ENCODE results near the gene MANF.

MANF gene

GRCh38 chr3:51390246-51391074 is 5.4 kb downstream of the MANF start:
- no peak for DNase-seq

GRCh38 chr3:51391075-51391565 is 6.0 kb downstream of the MANF start, which contains the start of gene RBM15B:
TSS of gene RBM15B (plus strand) at chr3:51391285. CDS start at chr3:51391400, 115 bp downstream.
- DNase-seq, result peak; percentile 96

GRCh38 chr3:51391566-51392354 is 6.7 kb downstream of the MANF start:
- DNase-seq, result no peak

GRCh38 chr3:51392355-51393133 is 7.5 kb downstream of the MANF start:
- DNase-seq, result no peak

- no peak for DNase-seq
Observed at GRCh38 chr3:51393134-51393495, 8.0 kb downstream of the MANF start.

GRCh38 chr3:51393564-51393963 is 8.5 kb downstream of the MANF start:
- DNase-seq, result no peak

GRCh38 chr3:51394541-51394940 is 9.4 kb downstream of the MANF start:
- DNase-seq, result no peak

GRCh38 chr3:51395493-51396213 is 10.6 kb downstream of the MANF start:
- DNase-seq, result no peak

GRCh38 chr3:51396401-51396800 is 11.3 kb downstream of the MANF start:
- DNase-seq, result no peak

- no peak for DNase-seq
Observed at GRCh38 chr3:51397392-51397791, 12.3 kb downstream of the MANF start.

- no peak for DNase-seq
Observed at GRCh38 chr3:51398595-51399310, 13.7 kb downstream of the MANF start.

GRCh38 chr3:51400166-51400565 is 15.1 kb downstream of the MANF start:
- no peak for DNase-seq

GRCh38 chr3:51401735-51402134 is 16.6 kb downstream of the MANF start:
- no peak for DNase-seq

GRCh38 chr3:51403675-51404074 is 18.6 kb downstream of the MANF start:
- no peak for DNase-seq

- no peak for DNase-seq
Observed at GRCh38 chr3:51408021-51408420, 22.9 kb downstream of the MANF start.

GRCh38 chr3:51408813-51409212 is 23.7 kb downstream of the MANF start:
- DNase-seq, result no peak

- no peak for DNase-seq
Observed at GRCh38 chr3:51422211-51422610, 37.1 kb downstream of the MANF start.

GRCh38 chr3:51426921-51427320 is 41.8 kb downstream of the MANF start:
- no peak for DNase-seq

- DNase-seq, result no peak
Observed at GRCh38 chr3:51429138-51429537, 44.0 kb downstream of the MANF start.

GRCh38 chr3:51434110-51434509 is 49.0 kb downstream of the MANF start:
- DNase-seq, result no peak

GRCh38 chr3:51434746-51435327 is 49.7 kb downstream of the MANF start:
- DNase-seq, result peak; percentile 39

Measured in GDM1 (cell line).